Measurements from ENCODE around the gene SSNA1.

DNA sequence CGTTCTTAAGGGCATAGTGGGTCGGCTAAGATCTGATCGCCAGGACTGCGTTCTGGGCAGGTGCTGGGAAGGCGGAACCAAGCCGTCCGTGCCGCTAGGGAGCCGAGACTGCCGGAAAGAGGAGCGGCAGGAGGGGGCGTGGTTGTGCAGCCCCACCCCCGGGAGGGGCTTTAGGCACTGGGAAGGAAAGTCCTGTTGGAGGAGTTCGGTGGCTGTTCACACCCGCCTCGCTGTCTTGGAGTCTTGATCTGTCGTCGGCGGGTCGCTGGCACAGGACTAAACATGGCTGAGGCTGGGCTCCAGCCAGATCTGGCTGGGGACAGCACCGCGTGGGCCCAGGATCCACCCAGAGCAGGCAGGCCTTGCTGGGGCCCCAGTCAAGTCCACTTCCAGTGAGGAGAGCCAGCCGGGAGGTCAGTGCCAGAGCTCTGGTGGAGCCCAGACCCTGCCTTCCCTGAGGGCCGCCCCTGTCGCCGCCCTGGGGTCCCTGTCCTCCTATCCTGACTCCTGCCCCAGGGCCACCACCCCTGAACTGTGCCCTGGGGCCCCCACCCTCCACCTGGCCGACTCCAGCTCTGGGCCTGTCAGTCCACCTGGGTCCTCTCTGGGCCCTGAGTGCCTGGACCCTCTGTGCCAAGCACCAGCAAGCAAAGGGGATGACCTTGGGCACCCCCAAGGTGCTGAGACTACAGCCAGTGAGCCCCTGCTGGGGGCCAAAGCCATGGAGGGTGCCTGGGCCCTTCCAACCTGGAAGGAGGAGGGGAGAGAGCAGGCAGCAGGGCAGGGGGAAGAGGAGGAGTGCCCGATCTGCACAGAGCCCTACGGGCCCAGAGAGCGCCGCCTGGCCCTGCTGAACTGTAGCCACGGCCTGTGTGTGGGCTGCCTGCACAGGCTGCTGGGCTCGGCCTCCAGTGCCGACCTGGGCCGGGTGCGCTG, 29.1 kb downstream of the SSNA1 start:
- TF ChIP-seq, protein P1, sequence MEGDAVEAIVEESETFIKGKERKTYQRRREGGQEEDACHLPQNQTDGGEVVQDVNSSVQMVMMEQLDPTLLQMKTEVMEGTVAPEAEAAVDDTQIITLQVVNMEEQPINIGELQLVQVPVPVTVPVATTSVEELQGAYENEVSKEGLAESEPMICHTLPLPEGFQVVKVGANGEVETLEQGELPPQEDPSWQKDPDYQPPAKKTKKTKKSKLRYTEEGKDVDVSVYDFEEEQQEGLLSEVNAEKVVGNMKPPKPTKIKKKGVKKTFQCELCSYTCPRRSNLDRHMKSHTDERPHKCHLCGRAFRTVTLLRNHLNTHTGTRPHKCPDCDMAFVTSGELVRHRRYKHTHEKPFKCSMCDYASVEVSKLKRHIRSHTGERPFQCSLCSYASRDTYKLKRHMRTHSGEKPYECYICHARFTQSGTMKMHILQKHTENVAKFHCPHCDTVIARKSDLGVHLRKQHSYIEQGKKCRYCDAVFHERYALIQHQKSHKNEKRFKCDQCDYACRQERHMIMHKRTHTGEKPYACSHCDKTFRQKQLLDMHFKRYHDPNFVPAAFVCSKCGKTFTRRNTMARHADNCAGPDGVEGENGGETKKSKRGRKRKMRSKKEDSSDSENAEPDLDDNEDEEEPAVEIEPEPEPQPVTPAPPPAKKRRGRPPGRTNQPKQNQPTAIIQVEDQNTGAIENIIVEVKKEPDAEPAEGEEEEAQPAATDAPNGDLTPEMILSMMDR (IDR thresholded peaks at IDR 0.05), result peak in 2 of 6 experiments; percentile 4 to 17
- TF ChIP-seq POLR2A (IDR thresholded peaks at IDR 0.05), result peak in 1 of 2 donors; percentile 81
